CD4-positive, alpha-beta T cell treated with Interleukin-12 subunit alpha and Interleukin-12 subunit beta, for 1 hour (primary cell): ENCODE data around the gene XIRP2.
"Not testable (repeated sequence)": the region's sequence is repeated elsewhere in the genome, so short reads cannot be mapped to it uniquely, and the experiment has no call there.

Experiments used
- DNase-seq: peaks from one replicate; pipeline ENCODE4 v3.0.0-alpha.2; 2020

XIRP2 gene

GRCh38 chr2:166944909-166945308, 56.6 kb downstream of the XIRP2 start:
- no peak for DNase-seq

- no peak for DNase-seq
These were observed 69.4 kb downstream of the XIRP2 start for GRCh38 chr2:166957686-166958085.

GRCh38 chr2:166958986-166959481, 70.8 kb downstream of the XIRP2 start:
- DNase-seq, result no peak

GRCh38 chr2:166959556-166959955, 71.3 kb downstream of the XIRP2 start:
- no peak for DNase-seq

- no peak for DNase-seq
These were observed 72.5 kb downstream of the XIRP2 start for GRCh38 chr2:166960702-166961270.

- no peak for DNase-seq
These were observed 73.7 kb downstream of the XIRP2 start for GRCh38 chr2:166961933-166962332.

- no peak for DNase-seq
These were observed 81.2 kb downstream of the XIRP2 start for GRCh38 chr2:166969486-166969885.

- DNase-seq, result no peak
These were observed 83.7 kb downstream of the XIRP2 start for GRCh38 chr2:166972002-166972401.

- DNase-seq, result no peak
These were observed 84.1 kb downstream of the XIRP2 start for GRCh38 chr2:166972418-166972817.

GRCh38 chr2:166984188-166984587, 95.9 kb downstream of the XIRP2 start:
- DNase-seq, result no peak

GRCh38 chr2:166984797-166985196, 96.5 kb downstream of the XIRP2 start:
- no peak for DNase-seq

- no peak for DNase-seq
These were observed 106.5 kb downstream of the XIRP2 start for GRCh38 chr2:166994588-166995336.

GRCh38 chr2:166996465-166996864, 108.2 kb downstream of the XIRP2 start:
- no peak for DNase-seq

- no peak for DNase-seq
These were observed 112.9 kb downstream of the XIRP2 start for GRCh38 chr2:167001165-167001564.

- no peak for DNase-seq
These were observed 116.8 kb downstream of the XIRP2 start for GRCh38 chr2:167005096-167005495.

GRCh38 chr2:167013227-167013626, 124.9 kb downstream of the XIRP2 start:
- no peak for DNase-seq

GRCh38 chr2:167015806-167016205, 127.5 kb downstream of the XIRP2 start:
- no peak for DNase-seq

- no peak for DNase-seq
These were observed 128.7 kb downstream of the XIRP2 start for GRCh38 chr2:167017021-167017420.

- DNase-seq, result no peak
These were observed 130.3 kb downstream of the XIRP2 start for GRCh38 chr2:167018590-167018989.

GRCh38 chr2:167028503-167028902, 140.2 kb downstream of the XIRP2 start:
- DNase-seq, result no peak

- DNase-seq, result not testable (repeated sequence)
These were observed 146.7 kb downstream of the XIRP2 start for GRCh38 chr2:167034976-167035375.

- no peak for DNase-seq
These were observed 160.5 kb downstream of the XIRP2 start for GRCh38 chr2:167048829-167049228.

GRCh38 chr2:167049659-167050058, 161.4 kb downstream of the XIRP2 start:
- DNase-seq, result no peak

- no peak for DNase-seq
These were observed 164.5 kb downstream of the XIRP2 start for GRCh38 chr2:167052825-167053224.

- DNase-seq, result no peak
These were observed 166.6 kb downstream of the XIRP2 start for GRCh38 chr2:167054881-167055280.
